HG02870 (cell line): ENCODE results near the gene ADGRA3.
"Not testable (repeated sequence)": the region's sequence is repeated elsewhere in the genome, so short reads cannot be mapped to it uniquely, and the experiment has no call there.

Source experiments
- ATAC-seq: cut with Tn5 transposase; IDR thresholded peaks from one replicate; pipeline ENCODE4 v1.9.1; 2021; ENCODE audit warnings: mild to moderate bottlenecking, moderate library complexity; ENCODE audit not compliant: unreplicated experiment

Gene ADGRA3

GRCh38 chr4:22384154-22384553 lies 131.7 kb downstream of the ADGRA3 start:
- ATAC-seq, result no peak

- ATAC-seq, result not testable (repeated sequence)
Measured at GRCh38 chr4:22382216-22382615, 133.7 kb downstream of the ADGRA3 start.

- ATAC-seq, result no peak
Measured at GRCh38 chr4:22372986-22373385, 142.9 kb downstream of the ADGRA3 start.

GRCh38 chr4:22369901-22370562 lies 145.8 kb downstream of the ADGRA3 start:
- no peak for ATAC-seq

- ATAC-seq, result no peak
Measured at GRCh38 chr4:22363787-22364186, 152.1 kb downstream of the ADGRA3 start.

- no peak for ATAC-seq
Measured at GRCh38 chr4:22363036-22363435, 152.8 kb downstream of the ADGRA3 start.

GRCh38 chr4:22356987-22357596 lies 158.8 kb downstream of the ADGRA3 start:
- peak; percentile 77 for ATAC-seq

GRCh38 chr4:22348410-22348809 lies 167.5 kb downstream of the ADGRA3 start:
- ATAC-seq, result no peak

GRCh38 chr4:22345678-22346077 lies 170.2 kb downstream of the ADGRA3 start:
- no peak for ATAC-seq

GRCh38 chr4:22345055-22345454 lies 170.8 kb downstream of the ADGRA3 start:
- no peak for ATAC-seq

- no peak for ATAC-seq
Measured at GRCh38 chr4:22343606-22344005, 172.3 kb downstream of the ADGRA3 start.

- ATAC-seq, result no peak
Measured at GRCh38 chr4:22339491-22339890, 176.4 kb downstream of the ADGRA3 start.

- ATAC-seq, result no peak
Measured at GRCh38 chr4:22338796-22339195, 177.1 kb downstream of the ADGRA3 start.
